Naive thymus-derived CD8-positive, alpha-beta T cell (primary cell): Measurements from ENCODE around the gene ZDHHC11B. TPM values are rescaled to one million over a fixed set of nuclear protein-coding genes. Genes with fewer than 3 reads are reported as not detected.
"Not testable (repeated sequence)": the region's sequence is repeated elsewhere in the genome, so short reads cannot be mapped to it uniquely, and the experiment has no call there.

ENCODE experiments used
- ATAC-seq, 2 donors: fragments of 150-1000 bp; cut with Tn5 transposase in 1 of 2; sonication (Bioruptor Pico), chemical (Tn5 transposase) in 1 of 2; 1 replicate in 1 of 2; 2 replicates in 1 of 2; pipeline ENCODE4 v1.10.0; 2021; ENCODE audit warnings: mild to moderate bottlenecking in 2 of 2, moderate library complexity in 2 of 2
- POLR2A ChIA-PET: fragments of 350-600 bp; sonication (Branson Sonifier 250); formaldehyde crosslinking; loops from one replicate; lab custom pipeline; 2021; ENCODE audit warnings: antibody characterized with exemption; lab: Charles Lee
- DNase-seq, 10 donors: peaks; one replicate each; pipeline versions ENCODE4 v3.0.0 to v3.0.0-alpha.2; 2020 to 2022
- H3K27ac Mint-ChIP-seq, 10 donors: one replicate each; pipeline ENCODE4 v1.8.0; 2020 to 2022; ENCODE audit warnings: mild to moderate bottlenecking in 10 of 10, mixed read lengths in 10 of 10, moderate library complexity in 4 of 10, inconsistent platforms in 1 of 10
- H3K27me3 Mint-ChIP-seq, 5 donors: one replicate each; pipeline ENCODE4 v1.8.0; 2021 to 2022; ENCODE audit warnings: mixed read lengths in 5 of 5
- H3K36me3 Mint-ChIP-seq, 3 donors: one replicate each; pipeline ENCODE4 v1.8.0; 2020 to 2022; ENCODE audit warnings: mixed read lengths in 3 of 3, mild to moderate bottlenecking in 2 of 3, inconsistent platforms in 1 of 3
- H3K4me1 Mint-ChIP-seq, 4 donors: one replicate each; pipeline ENCODE4 v1.8.0; 2021 to 2022; ENCODE audit warnings: mixed read lengths in 4 of 4
- H3K4me3 Mint-ChIP-seq, 10 donors: one replicate each; pipeline ENCODE4 v1.8.0; 2020 to 2022; ENCODE audit warnings: mild to moderate bottlenecking in 10 of 10, mixed read lengths in 10 of 10, moderate library complexity in 6 of 10, inconsistent platforms in 1 of 10
- H3K9me3 Mint-ChIP-seq, 9 donors: one replicate each; pipeline ENCODE4 v1.8.0; 2020 to 2022; ENCODE audit warnings: mixed read lengths in 9 of 9, mild to moderate bottlenecking in 3 of 9, inconsistent platforms in 1 of 9, moderate library complexity in 1 of 9
- polyA plus RNA-seq, 3 donors: library from polyadenylated mRNA; unstranded; fragments of 300-500 nt; fragmentation: Illumina TruSeq; gene quantifications; one replicate each; pipeline ENCODE4 v1.2.3, GENCODE V29; 2021
- total RNA-seq, 8 experiments: library from RNA in 2 of 8; stranded (reverse) in 2 of 8; gene quantifications; one replicate each; pipeline ENCODE4 v1.2.3 and lab custom pipeline; 2021 to 2026

Gene ZDHHC11B
- total and polyA plus RNA-seq, 5 experiments from 2014 or later, result 1.1 to 2.3 TPM; not detected in 3

DNA sequence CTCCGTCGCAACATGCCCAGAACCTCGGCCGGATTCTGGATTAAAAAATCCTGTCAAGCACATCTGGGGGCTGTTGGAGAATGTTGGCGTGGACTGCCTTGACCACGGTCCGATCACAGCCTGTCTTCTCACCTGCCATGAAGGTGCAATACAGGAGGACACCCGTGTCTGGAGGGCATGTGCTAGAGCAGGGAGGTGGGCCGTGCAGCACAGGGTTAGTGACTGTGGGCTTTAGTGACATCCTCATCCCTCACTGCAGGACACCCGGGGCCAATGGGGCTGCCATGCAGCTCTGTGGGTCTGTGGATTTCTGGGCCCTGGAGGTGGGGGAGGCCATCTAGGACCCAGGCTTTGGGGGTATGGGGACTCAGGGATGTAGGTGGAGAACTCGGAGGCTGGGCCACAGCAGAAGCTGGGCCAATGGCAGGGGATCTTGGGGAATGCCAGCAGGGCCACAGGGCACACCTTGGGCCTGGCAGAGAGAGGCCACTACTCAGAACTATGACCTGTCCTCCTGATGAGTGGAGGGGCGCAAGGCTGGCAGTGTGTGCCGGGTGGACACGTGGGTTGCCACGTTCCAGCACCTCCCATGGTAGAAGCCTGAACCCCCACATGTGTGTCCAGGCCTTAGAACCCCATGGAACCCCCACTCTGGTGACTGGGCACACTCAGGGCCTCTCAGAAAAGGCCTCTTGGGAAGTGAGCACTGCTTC is 23.3 kb downstream of the ZDHHC11B start:
- Mint-ChIP-seq H3K4me3 (no peak overlapping the region), H3K9me3 (no peaks in the 10 kb centered on the region), H3K36me3 (no peaks in the 10 kb centered on the region), H3K4me1 (peaks cover 9 to 18% (median 10%) of the 10 kb centered on the region in 4 donors), H3K27me3 (peaks cover 1 to 19% (median 5%) of the 10 kb centered on the region in 5 donors), H3K27ac (peak overlapping the region in 1 of 10 donors; percentile 31)
- POLR2A ChIA-PET, result no interaction called here
- DNase-seq (no peak), ATAC-seq (no peak)

- Mint-ChIP-seq H3K9me3 (no peaks in the 10 kb centered on the region), H3K27me3 (peaks cover 0 to 19% (median 5%) of the 10 kb centered on the region in 5 donors), H3K4me3 (no peak overlapping the region), H3K27ac (no peak overlapping the region), H3K4me1 (peaks cover 8 to 18% (median 9%) of the 10 kb centered on the region in 4 donors), H3K36me3 (no peaks in the 10 kb centered on the region)
- ATAC-seq (no peak), DNase-seq (no peak)
- POLR2A ChIA-PET, result no interaction called here
Measured at GRCh38 chr5:760363-761058, 24.0 kb downstream of the ZDHHC11B start.

DNA sequence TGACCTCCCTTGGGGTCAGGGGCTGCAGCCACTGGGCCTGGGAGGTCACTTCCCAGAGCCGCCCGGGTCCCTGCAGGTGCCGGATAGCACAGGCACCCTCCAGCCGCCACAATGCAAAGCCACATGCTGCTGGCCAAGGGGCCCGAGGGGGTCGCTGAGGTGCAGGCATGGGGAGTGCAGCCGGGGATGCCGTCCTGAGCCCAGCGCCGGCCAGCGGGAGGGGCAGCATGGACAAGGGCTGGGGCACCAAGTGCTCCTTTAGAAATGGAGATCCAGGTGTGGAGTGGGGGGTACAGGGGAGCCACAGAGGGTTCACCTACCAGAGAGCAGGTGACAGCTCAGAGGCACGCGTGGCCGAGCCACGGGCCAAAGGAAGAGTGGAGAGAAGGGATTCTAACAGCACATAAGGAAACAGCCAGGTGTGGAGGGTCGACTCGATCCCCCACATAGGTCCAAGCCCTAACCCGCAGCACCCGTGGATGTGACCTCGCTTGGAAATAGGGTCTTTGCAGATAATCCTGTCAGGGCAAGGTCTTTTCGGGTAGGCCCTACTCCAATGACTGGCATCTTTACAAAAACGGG is 24.7 kb downstream of the ZDHHC11B start:
- ATAC-seq, result no peak
- POLR2A ChIA-PET, result no interaction called here
- no peak for DNase-seq

DNA sequence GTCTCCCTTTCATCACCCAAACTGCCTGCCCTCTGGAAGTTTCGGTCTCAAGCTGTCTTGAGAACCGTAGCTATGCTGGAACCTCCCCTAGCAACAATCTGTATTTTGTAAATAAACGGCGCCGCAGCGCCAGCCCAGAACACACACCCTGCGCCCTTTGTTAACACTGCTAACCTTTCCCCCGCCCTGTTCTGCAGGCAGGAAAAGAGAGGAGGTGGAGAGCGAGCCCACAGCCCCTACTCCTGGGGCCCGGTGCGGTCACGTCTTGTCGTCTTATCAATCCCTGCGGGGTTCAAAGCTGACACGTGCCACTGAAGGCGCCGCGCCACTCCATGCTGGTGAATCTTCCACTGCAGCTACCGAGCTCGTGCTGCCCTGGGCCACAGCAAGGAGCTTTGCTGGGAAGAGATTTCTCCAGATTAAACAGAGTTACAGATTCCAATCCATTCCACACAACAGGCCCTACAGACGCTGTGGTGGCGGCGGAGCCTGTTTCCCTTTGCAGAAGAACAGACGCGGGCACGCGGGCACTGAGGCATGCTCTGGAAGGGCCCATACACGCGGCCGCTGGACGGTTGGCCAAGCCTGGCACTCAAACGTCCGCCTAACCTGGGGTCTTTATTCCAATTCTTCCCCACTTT is 25.3 kb downstream of the ZDHHC11B start:
- H3K27ac Mint-ChIP-seq, result peak overlapping the region in 7 of 10 donors; percentile 27 to 85 (median 68)
- no peaks in the 10 kb centered on the region for H3K36me3 Mint-ChIP-seq
- peak overlapping the region in 8 of 10 donors; percentile 40 to 70 (median 52) for H3K4me3 Mint-ChIP-seq
- POLR2A ChIA-PET, result no interaction called here
- H3K27me3 Mint-ChIP-seq, result peaks cover 0 to 19% (median 5%) of the 10 kb centered on the region in 5 donors
- H3K9me3 Mint-ChIP-seq, result no peaks in the 10 kb centered on the region
- ATAC-seq, result peak; percentile 72 to 87
- DNase-seq, result peak in 6 of 10 donors; percentile 14 to 60 (median 42)
- peaks cover 9 to 18% (median 10%) of the 10 kb centered on the region in 4 donors for H3K4me1 Mint-ChIP-seq

More for the DNA sequence above, 24.7 kb downstream of the ZDHHC11B start:
- H3K4me3 Mint-ChIP-seq, result no peak overlapping the region
- peaks cover 0 to 19% (median 5%) of the 10 kb centered on the region in 5 donors for H3K27me3 Mint-ChIP-seq
- H3K36me3 Mint-ChIP-seq, result no peaks in the 10 kb centered on the region
- H3K27ac Mint-ChIP-seq, result no peak overlapping the region
- H3K4me1 Mint-ChIP-seq, result peaks cover 8 to 18% (median 9%) of the 10 kb centered on the region in 4 donors
- no peaks in the 10 kb centered on the region for H3K9me3 Mint-ChIP-seq

GRCh38 chr5:758698-759053 is 25.9 kb downstream of the ZDHHC11B start:
- ATAC-seq (no peak), DNase-seq (no peak)
- H3K4me3 Mint-ChIP-seq, result peak overlapping the region in 8 of 10 donors; percentile 40 to 70 (median 52)
- H3K4me1 Mint-ChIP-seq, result peaks cover 9 to 18% (median 10%) of the 10 kb centered on the region in 4 donors
- no peaks in the 10 kb centered on the region for H3K9me3 Mint-ChIP-seq
- peaks cover 0 to 19% (median 5%) of the 10 kb centered on the region in 5 donors for H3K27me3 Mint-ChIP-seq
- POLR2A ChIA-PET, result no interaction called here
- no peaks in the 10 kb centered on the region for H3K36me3 Mint-ChIP-seq
- H3K27ac Mint-ChIP-seq, result peak overlapping the region in 6 of 10 donors; percentile 40 to 85 (median 70)

DNA sequence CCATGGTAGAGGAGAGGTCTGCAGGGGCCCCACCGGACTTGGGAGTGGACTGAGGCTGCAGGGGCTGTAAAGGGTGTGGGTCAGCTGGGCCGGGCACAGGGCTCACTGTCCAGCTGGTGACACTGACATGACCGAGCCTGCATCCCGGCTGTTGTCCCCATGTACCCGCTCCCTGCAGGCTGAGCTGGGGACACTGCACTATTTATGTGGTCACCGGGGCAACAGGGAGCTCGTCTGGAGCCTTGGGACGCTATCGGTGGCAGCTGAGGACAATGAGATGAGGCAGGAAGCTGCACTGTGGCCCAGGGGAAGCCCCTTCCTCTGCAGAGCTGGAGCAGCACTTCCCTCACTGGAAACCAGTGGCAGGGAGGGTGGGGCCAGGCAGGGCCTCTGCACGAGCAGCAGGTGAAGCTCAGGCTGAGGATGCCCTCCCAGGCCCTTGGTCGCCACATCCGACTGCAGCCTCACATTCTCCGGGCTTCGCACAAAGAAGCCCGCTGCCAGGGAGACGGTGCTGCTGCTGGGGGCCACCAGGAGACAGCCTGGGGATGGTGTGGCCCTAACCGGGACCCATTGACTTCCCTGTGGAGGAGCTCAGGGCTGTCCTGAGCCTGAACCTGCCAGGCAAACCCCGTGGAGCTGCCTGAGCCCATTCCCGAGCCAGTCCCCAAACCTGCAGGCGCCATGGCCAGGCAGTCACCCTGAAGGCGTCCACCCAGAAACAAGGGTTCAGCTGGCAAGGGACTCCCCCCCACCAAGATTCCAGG is 26.4 kb downstream of the ZDHHC11B start:
- H3K27ac Mint-ChIP-seq, result peak overlapping the region in 2 of 10 donors; percentile 45 to 83
- H3K36me3 Mint-ChIP-seq, result no peaks in the 10 kb centered on the region
- H3K4me1 Mint-ChIP-seq, result peaks cover 9 to 18% (median 10%) of the 10 kb centered on the region in 4 donors
- ATAC-seq (peak; percentile 34 to 41), DNase-seq (peak in 2 of 10 donors; percentile 22 to 55)
- POLR2A ChIA-PET, result no interaction called here
- peaks cover 0 to 19% (median 5%) of the 10 kb centered on the region in 5 donors for H3K27me3 Mint-ChIP-seq
- no peak overlapping the region for H3K4me3 Mint-ChIP-seq
- no peaks in the 10 kb centered on the region for H3K9me3 Mint-ChIP-seq

- peaks cover 0 to 19% (median 5%) of the 10 kb centered on the region in 5 donors for H3K27me3 Mint-ChIP-seq
- peak in 2 of 10 donors; percentile 17 to 27 for DNase-seq
- H3K27ac Mint-ChIP-seq, result peak overlapping the region in 1 of 10 donors; percentile 79
Measured at GRCh38 chr5:757346-757930, 27.1 kb downstream of the ZDHHC11B start.

DNA sequence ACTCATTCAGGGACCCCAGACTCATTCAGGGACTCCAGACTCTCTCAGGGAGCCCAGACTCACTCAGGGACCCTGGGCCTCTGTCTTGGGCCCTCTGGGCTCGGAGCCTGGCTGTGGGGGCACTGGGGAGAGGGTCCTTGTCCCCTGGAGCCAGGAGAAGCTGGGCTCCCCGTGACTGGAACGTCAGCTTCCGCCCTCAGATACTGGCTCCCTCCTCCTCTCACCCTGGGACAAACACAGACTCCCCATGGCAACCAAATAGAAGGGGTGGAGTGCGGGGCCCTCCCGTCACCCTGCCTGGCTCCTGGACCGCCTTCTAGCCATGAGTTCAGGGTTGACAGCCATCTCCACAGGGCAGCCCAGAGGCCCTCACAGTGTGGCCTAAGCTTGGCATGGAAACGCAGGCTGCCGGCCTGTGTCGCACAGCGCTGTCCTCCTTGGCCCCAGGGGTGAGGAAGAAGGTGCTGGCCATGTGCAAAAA is 27.6 kb downstream of the ZDHHC11B start:
- Mint-ChIP-seq H3K4me3 (no peak overlapping the region), H3K27ac (no peak overlapping the region), H3K27me3 (peaks cover 0 to 19% (median 5%) of the 10 kb centered on the region in 5 donors), H3K9me3 (no peaks in the 10 kb centered on the region), H3K36me3 (no peaks in the 10 kb centered on the region), H3K4me1 (peaks cover 9 to 18% (median 10%) of the 10 kb centered on the region in 4 donors)
- DNase-seq, result peak in 1 of 10 donors; percentile 12
- POLR2A ChIA-PET, result no interaction called here
- ATAC-seq, result no peak

More at GRCh38 chr5:757346-757930, 27.1 kb downstream of the ZDHHC11B start:
- peak overlapping the region in 1 of 10 donors; percentile 4 for H3K4me3 Mint-ChIP-seq
- no peaks in the 10 kb centered on the region for H3K9me3 Mint-ChIP-seq
- POLR2A ChIA-PET, result no interaction called here
- H3K4me1 Mint-ChIP-seq, result peaks cover 9 to 18% (median 10%) of the 10 kb centered on the region in 4 donors
- ATAC-seq, result no peak
- H3K36me3 Mint-ChIP-seq, result no peaks in the 10 kb centered on the region

GRCh38 chr5:756171-756570 is 28.4 kb downstream of the ZDHHC11B start:
- Mint-ChIP-seq H3K36me3 (no peaks in the 10 kb centered on the region), H3K27me3 (peaks cover 0 to 19% (median 5%) of the 10 kb centered on the region in 5 donors), H3K4me1 (peaks cover 9 to 18% (median 10%) of the 10 kb centered on the region in 4 donors), H3K4me3 (no peak overlapping the region), H3K9me3 (no peaks in the 10 kb centered on the region), H3K27ac (peak overlapping the region in 1 of 10 donors; percentile 10)
- ATAC-seq, result no peak
- POLR2A ChIA-PET, result no interaction called here
- peak in 1 of 10 donors; percentile 16 for DNase-seq

DNA sequence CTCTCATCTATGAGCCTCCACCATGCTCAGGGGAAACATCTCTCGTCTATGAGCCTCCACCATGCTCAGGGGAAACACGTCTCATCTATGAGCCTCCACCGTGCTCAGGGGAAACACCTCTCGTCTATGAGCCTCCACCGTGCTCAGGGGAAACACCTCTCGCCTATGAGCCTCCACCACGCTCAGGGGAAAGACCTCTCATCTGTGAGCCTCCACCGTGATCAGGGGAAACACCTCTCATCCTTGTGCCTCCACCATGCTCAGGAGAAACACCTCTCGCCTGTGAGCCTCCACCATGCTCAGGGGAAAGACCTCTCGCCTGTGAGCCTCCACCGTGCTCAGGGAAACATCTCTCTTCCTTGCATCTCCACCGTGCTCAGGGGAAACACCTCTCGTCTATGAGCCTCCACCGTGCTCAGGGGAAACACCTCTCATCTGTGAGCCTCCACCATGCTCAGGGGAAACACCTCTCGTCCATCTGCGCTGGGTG is 30.3 kb downstream of the ZDHHC11B start:
- H3K27ac Mint-ChIP-seq, H3K9me3 Mint-ChIP-seq, H3K4me3 Mint-ChIP-seq, H3K27me3 Mint-ChIP-seq, ATAC-seq, H3K36me3 Mint-ChIP-seq, POLR2A ChIA-PET: not testable (repeated sequence)
- peaks cover 5 to 15% (median 7%) of the 10 kb centered on the region in 4 donors for H3K4me1 Mint-ChIP-seq
- DNase-seq, result peak in 1 of 10 donors; percentile 16

GRCh38 chr5:753567-754142 is 30.9 kb downstream of the ZDHHC11B start:
- DNase-seq, H3K27me3 Mint-ChIP-seq, H3K36me3 Mint-ChIP-seq, H3K4me3 Mint-ChIP-seq, H3K27ac Mint-ChIP-seq, POLR2A ChIA-PET, H3K4me1 Mint-ChIP-seq, H3K9me3 Mint-ChIP-seq, ATAC-seq: not testable (repeated sequence)
